ENCODE measurements around the gene SCAPER.

SCAPER gene

DNA sequence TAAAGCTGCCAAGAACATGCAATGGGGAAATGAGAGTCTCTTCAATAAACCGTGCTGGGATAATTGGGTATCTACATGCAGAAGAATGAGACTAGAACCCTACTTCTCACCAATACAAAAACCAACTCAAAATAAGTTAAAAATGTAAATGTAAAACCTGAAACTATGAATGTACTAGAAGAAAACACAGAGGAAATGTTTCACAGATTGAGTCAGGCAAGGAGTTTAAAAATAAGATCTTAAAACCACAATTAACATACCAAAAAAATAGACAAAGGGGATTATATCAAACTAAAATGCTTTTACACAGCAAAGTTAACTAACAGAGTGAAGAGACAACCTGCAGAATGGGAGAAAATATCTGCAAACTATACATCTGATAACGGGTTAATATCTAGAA lies 478.2 kb downstream of the SCAPER start:
- DNase-seq (ENCODE audit: low read depth in 2 of 2): no peak

DNA sequence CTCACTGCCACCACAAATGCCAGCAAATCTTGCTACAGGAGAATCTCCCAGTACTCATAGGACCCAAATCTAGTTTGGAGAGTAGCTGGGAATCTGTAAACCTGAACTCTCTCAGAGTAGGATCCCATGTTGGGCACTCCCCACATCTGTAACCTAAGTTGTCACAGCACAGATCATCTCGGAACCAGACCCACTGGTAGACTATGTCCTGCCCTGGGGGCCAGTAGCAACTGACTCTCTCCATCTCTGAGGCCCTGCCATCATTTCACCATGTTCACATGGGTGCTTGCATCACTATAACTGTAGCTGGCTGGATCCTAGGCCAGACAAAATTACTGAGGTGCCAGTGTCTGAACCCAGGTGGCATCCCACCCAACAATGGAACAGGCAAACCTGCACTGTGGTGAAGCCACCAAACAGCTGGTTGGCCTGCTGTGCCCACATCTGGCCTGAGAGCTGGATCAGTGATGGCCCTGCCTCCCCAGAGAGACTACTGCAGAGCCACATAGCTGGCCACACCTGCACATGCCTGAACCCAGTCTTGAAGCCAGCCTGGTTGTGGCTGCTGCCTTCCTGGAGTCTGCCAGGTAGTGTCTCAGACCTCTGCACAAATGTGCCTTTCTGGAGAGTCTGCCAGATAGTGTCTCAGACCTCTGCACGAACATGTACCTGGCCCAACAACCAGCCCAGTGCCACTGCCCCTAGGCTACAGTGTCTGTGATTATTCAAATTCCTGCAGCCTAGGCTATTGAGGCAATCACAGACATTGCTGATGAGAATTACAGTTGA lies 486.6 kb downstream of the SCAPER start:
- no peak for DNase-seq (ENCODE audit: low read depth in 2 of 2)

DNA sequence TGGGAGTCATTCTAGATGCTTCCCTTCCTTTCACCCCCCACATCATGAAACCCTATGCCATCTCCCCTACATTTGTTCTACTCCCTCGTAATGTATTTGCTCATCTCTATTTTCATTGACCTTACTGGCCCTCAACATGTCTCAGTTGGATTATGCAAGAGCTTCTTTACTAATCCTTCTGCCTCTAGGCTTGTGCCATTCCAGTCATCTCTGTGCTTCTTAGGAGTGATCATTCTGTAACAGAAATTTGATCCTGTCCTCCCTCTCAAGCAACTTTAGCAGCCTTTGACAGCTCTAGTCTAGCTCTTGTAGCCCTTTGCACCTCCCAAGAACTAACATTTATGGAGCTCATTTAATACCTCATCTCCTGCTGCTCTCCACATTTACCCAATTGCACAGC lies 503.9 kb downstream of the SCAPER start:
- DNase-seq (ENCODE audit: low read depth in 2 of 2): no peak

DNA sequence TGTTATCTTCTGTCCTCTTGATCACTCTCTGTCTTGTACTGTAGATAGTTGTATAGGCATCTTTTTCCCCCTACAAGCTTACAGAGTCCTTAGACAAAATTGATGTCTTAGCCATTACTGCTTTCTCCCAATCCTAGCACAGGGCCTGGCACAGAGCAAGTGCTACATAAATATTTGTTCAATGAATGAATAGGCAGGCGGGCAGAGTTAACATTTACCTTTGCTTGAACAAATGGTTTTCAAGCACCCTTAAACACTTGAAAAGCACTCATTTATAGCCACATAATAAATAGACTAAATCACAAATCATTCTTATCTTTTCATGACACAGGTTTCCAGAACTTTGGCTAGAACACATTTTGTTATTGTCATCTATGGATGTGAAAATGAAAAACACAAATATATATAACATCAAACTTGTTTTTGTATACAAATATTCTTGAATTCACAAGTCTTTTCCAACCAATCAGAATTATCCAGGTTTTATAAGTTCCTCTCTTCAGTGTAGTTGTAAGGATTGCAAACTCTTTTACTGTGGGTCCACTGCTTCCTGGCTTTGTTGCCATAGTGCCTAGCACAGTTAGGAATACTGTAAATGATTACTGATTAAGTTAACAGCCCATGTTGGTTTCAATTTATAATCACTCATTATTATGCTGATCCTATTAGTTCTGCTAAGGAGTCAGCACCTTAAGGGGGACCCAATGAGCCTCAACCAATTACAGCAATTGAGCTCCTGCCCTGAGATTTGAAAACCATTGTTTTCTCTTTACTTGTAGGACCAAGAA lies 506.6 kb downstream of the SCAPER start:
- no peak for DNase-seq (ENCODE audit: low read depth in 2 of 2)

DNA sequence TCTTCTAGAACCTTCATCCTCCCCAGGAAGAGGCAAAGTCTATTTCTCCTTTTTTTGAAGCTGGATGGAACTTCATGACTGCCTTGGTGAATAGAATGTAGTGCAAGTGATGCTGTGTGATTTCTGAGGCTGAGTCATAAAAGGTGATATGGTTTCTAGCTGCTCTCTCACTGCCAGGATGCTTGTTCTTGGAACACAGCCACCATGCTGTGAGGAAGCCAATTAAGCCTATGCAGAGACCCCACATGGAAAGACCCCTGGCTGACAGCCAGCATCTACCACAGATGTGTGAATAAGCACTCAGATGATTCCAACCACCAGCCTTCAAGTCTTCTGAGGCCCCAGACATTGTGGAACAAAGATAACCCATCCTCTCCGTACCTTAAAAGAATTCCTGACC lies 511.5 kb downstream of the SCAPER start:
- no peak for DNase-seq (ENCODE audit: low read depth in 2 of 2)

DNA sequence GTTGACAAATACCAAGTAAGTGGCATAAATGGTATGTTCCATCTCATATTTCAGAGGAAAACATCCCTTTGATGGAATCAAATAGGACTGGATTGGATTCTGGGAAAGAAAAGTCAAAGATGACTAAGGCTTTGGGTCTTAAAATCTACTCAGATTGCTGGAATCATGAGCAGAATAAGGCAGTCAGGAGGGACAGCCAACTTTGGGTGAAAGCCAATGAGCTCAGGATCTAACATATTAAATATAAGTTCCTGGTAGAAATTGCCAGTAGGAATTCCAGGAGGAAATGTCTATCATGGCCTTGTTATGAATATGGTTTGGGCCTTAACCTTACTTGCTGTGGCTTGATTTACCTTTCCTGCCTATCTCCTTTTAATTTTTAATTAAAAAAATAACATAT lies 513.3 kb downstream of the SCAPER start:
- DNase-seq (ENCODE audit: low read depth in 2 of 2): no peak

DNA sequence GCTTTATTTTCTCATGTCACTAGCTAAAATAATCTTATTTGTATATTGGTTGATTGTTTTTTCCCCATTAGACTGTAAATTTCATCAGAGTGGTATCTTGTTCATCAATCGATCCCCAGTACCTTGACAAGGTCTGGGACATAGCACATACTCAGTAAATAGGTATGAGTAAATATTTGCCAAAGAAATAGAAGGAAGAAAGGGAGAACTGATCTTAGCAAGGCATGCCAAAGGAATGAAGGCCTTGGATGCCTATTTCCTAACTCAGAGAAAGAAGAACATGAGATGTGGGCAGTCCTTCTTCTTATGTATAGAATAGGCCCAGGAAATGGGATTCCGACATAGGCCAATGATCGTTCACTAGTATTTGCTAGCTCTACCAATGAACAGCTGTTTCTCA lies 513.8 kb downstream of the SCAPER start:
- DNase-seq (ENCODE audit: low read depth in 2 of 2): no peak

DNA sequence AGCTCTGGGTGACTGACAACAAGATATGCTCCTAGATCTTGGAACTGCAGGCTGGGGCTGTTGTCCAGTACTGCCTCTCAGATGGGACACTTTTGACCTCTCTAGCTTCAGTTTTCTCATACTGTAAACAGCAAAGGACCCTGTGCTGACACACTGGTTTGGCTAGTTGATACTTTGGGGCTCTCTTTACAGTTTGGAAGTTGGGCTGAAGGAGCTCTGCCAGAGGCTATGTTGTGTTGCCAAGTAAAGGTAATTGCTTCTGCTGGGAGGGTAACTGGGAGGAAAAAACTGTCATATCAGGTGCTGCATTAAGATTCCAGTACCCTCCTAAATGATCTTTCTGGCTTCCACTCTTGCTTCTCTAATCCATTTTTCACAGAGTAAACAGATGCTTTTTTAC lies 514.6 kb downstream of the SCAPER start:
- no peak for DNase-seq (ENCODE audit: low read depth in 2 of 2)

DNA sequence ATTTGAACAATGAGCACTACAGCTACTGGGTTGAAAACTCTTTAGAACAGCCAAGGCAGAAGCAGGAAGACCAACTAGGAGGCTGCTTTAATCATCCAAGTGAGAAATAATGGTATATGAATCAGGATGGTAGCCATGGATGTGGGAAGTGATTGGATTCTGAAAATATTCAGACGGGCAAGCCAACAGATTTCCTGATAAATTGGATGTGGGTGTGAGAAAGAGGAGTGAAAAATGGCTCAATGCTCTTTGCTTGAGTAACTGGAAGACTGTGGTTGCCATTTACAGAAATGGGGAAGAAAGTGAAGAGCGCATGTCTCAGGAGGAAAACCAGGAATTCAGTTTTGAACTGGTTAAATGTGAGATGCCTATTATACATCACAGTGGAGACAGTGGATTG lies 518.2 kb downstream of the SCAPER start:
- DNase-seq (ENCODE audit: low read depth in 2 of 2): no peak

DNA sequence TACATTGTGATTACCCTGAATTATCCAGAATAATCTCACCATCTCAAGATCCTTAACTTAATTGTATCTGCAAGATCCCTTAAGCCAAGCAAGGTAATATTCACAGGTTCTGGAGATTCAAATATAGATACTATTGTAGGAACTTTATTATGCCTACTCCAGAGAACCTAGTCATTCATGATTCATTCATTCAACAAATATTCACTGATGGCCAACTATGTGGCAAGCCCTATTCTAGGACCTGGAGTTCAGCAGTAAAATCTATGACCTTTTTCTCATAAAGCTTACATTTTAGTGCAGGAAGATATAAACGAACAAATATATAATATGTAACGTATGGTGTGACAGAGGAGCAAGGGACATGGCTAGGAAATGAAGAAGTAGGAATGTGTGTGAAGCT lies 519.0 kb downstream of the SCAPER start:
- DNase-seq (ENCODE audit: low read depth in 2 of 2): no peak

DNA sequence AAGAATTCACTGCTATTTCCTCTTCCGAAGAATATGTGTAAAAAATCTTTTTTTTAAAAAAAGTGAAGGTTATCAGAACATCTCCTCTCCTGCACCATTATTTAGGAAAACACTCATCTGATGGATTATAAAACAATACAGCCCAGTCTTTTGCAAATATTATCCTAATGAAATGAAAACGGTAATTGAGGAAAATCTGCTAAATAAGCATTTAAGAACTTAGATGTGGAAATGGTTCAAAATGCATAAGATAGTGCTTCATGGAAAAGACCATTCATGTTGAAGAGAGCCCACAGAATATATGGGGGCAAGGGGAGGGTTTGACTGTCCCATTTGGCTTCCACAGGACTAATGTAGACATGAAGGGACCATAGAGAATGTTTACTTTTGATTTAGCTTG lies 520.7 kb downstream of the SCAPER start:
- DNase-seq (ENCODE audit: low read depth in 2 of 2): no peak

DNA sequence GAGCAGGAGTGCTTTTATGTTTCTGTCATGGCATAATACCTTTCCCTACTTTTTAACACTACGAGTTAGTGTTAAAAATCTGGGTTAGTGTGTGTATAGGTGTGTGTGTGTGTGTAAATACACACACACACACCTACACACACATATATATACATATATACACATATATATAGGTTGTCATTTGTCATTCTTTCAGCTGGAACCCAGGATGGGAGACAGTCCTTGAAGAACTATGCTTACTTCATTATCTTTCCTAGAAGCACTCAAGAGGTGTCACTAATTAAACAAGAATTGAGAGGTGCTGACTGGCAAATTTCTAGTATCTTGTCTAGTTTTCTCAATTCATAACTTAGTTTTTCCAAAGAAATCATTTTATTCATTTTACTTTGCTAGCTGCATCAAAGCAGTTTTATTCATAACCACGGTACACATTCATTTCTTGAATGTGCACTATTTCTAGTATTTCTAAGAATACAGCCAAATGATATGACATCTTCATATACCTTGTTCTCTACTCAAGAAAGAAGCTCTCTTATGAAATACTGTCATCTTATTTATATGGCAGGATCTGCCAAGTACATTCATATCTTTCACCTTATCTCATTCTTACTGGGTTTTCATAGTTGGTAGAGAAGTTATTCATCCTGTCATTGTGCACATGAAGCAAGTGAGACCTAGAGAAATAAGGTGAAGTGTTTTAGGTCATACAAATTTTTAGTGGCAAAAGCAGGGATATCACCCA lies 522.0 kb downstream of the SCAPER start:
- no peak for DNase-seq (ENCODE audit: low read depth in 2 of 2)

DNA sequence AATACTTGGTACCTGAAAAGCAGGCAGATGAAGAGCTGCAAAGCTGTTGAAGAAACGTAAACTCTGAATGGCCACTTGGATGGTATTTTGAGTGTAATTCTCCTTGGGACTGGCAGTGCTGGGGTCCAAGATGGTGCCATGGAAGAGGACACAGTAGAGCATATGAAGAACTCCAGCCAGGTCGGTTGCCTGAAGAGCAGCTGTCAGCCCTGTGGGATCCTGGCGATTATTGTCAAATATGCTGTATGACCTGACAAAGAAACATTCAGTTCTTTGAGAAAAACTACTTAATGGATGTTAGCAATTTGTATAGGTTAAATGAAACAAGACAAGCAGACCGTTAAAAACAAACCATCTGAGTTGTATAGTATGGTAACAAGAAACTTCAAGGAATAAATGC lies 523.8 kb downstream of the SCAPER start:
- no peak for DNase-seq (ENCODE audit: low read depth in 2 of 2)

DNA sequence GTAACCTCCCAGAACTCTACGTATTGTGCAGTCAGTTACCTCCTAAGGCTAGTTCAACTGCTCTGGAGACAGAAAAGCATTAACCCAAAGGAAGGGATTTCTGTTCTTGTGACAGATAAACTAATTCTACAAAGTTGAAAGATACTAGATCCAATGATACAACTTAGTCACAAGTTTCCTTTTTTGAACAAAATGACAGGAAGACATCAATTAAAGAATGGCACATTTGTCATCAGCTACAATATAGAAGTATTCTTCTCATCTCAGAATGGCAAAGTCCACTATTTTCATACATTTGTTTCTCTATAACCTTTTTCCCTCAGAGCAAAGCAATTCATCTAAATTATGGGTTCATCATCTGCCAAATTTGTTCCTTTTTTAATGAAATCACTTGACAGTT lies 524.9 kb downstream of the SCAPER start:
- no peak for DNase-seq (ENCODE audit: low read depth in 2 of 2)

DNA sequence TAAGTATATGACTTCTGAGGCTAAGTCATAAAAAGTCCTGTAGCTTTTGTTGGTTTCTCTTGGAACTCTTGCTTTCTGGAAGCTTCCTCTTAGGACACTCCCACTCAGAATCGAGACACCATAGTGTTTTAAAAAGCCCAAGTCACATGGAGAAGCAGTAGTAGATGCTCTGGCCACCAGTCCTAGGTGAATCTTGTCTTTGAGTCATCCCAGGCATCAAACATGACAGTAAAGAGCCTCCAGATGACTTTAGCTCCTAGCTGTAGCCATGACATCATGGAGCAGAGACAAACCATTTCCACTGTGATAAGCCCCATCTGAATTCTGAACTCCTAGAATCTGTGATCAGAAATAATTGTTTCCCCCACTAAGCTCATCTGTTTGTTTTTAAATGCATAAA lies 526.4 kb downstream of the SCAPER start:
- no peak for DNase-seq (ENCODE audit: low read depth in 2 of 2)

DNA sequence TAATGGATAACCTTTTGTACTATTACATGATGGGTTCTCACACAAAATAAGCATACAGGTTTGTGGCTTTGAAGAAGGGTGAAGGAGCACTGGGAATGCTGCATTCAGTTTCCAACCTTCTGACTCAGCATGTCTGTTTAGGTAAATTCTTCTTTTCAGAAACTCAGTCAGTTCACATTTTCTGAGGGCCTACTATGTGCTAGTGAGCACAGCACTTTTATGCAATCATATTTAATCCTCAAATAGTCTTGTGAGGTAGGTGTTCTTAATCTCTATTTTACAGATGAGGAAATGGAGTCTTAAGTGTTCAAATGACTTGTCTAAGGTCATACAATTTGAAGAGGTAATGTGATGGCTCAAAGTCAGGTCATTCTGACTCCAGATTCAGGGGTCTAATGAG lies 527.4 kb downstream of the SCAPER start:
- DNase-seq (ENCODE audit: low read depth in 2 of 2): no peak

DNA sequence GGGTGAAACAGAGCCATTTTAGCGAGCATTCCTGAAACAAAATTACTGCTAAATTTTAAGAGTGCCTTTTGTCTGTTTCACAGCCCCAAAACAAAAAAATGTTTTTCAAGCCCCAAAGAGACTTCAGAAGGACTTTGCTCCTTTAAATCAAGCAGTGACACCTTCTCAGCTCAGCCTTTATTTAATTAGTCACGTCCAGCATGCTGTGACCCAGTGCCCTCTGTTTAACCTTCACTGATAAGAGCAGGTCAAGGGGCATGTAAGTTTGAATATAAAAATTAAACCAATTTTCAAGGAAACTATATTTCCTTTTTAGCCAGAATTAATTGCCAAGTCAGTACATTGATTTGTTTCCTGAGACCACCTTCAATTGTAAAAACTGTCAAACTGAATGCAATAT lies 527.9 kb downstream of the SCAPER start:
- DNase-seq (ENCODE audit: low read depth in 2 of 2): no peak

DNA sequence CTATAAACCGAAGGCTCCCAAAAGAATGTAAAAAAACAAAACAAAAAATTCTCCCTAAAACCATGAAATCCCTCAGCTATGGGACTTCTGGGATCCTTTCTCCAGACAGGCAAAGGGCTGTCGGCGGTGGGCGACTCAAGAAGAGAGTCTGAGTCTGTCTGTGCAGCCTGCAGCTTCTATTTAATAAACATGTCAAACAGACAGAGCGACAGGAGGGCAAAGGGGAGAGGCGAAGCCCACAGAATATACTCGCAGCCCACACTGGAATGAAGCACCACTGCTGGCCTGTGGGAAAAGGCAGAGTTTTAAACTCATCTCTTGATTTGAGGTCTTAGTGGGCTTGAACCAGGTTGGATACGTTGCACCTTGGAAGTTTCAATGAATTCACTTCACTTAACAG lies 528.3 kb downstream of the SCAPER start:
- DNase-seq (ENCODE audit: low read depth in 2 of 2): no peak

DNA sequence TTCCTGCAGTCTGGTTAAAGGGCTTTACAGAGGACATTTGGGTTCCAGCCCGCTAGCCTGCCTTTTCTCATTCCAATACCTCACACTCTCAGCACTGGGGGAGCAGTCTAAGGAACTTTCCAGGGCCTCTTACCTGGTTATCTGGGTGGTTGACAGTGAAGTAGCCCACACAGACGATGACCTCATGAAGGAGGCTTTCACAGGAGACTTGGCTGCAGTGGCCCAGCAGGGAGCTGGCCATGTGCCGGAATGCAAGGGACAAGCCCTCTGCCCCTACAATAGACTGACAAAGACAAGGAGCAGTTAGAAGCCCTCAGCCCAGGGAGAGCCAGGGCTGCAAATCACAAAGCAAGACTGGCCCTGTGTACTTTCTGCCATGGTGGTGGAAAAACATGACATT lies 529.1 kb downstream of the SCAPER start:
- DNase-seq (ENCODE audit: low read depth in 2 of 2): no peak

DNA sequence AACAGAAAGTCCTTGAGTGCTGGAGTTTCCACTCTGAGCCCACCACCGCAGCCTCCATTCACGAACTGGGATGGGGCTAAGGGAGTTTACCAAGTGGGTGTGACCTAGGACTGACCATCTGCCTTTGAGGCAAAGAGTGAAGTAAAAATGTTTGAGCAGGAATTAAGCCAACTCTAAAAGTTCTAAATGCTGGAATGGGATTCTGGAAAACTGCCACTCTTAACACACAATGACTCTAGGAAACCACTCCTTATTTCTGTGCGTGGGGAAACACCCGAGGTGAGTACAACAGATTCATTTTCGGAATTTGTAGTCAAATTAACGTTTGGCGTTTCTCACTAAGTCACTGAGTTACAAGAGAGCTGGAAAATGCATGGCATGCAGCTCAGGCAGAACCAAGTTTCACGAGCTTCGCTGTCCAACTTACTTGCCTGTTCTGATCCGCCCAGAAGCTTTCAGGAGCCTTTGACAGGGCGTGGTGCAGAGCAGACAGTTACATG lies 537.0 kb downstream of the SCAPER start:
- DNase-seq (ENCODE audit: low read depth in 2 of 2): no peak

DNA sequence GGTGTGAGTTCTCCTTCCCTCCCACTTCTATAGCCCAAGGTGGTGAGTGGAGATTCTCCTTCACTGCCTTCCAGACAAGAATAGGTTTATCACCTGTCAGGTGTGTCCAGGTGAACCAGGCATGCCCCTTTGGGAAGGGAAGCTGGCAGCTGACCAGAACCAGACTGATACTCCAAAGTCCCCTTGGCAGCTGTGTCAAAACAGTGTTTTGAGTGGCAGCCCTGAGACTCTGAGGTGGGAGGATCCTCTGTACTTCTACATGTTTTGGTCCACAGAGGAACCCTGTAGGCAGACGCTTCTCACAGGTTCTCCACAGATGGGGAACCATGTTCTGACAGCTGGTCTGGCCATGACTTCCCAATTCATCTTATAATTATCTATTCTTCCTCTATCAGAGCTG lies 538.4 kb downstream of the SCAPER start:
- no peak for DNase-seq (ENCODE audit: low read depth in 2 of 2)

DNA sequence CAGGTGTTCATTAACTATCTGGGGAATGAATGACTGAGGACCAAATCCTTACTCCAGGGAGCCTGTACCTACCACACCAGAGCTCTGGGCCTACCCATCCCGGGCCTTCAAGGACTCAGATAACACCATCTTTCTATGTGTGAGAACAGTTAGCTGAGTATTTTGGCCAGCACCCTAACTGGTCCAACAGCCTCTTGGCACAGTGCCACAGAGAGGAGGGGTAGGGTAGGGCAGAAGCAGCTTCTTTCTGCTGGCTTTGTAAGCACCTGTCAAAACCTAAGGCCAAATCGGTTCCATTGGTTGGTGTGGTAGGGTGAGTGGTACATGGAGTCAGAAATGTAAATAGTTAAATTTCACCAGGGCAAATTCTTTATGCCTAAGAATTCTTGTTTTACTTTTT lies 541.9 kb downstream of the SCAPER start:
- no peak for DNase-seq (ENCODE audit: low read depth in 2 of 2)

DNA sequence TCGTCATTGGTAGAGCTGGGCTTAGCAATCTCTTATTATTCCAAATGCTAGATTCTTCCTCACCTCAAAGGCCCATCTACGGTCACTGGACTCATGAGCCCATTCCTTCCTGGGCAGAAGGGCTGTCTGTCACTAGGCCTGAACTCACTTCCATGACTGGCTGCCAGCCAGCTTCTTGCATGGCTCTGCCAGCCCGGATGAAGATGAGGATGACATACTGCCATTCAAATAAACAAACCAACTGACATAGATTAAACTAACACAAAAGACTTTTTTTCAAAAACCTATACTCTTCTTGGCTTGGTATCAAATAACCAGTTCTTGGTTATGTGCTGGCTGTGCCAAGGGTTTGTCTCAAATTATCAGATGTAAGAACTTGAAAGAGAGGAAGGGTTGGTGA lies 544.7 kb downstream of the SCAPER start:
- no peak for DNase-seq (ENCODE audit: low read depth in 2 of 2)

Measured in stimulated activated CD8-positive, alpha-beta memory T cell treated with anti-CD3 and anti-CD28 coated beads, Interleukin-2, amount 100 ng/mL, for 1 hour (primary cell).